Right lobe of liver (tissue), 4 donors: ENCODE measurements around the gene NUBPL.
"Not testable (repeated sequence)": the region's sequence is repeated elsewhere in the genome, so short reads cannot be mapped to it uniquely, and the experiment has no call there.

Source experiments
- CTCF ChIP-seq, 4 donors: fragments of 200-600 bp in 3 of 4; fragments of 450-650 bp in 1 of 4; IDR thresholded peaks; one replicate each; pipeline versions ENCODE4 v1.5.1 to v1.8.0; 2016 to 2022; ENCODE audit warnings: antibody characterized with exemption in 4 of 4, mild to moderate bottlenecking in 2 of 4
- POLR2A ChIP-seq: fragments of 450-650 bp; IDR thresholded peaks from one replicate; pipeline ENCODE4 v1.6.1; 2017; ENCODE audit warnings: antibody characterized with exemption, mild to moderate bottlenecking
- donor health status: DM: no; HTN: no; CAD: no.
- donor health status: DM: no; HTN: no; CAD: no.
- donor health status: DM: no; HTN: yes; CAD: no.

DNA sequence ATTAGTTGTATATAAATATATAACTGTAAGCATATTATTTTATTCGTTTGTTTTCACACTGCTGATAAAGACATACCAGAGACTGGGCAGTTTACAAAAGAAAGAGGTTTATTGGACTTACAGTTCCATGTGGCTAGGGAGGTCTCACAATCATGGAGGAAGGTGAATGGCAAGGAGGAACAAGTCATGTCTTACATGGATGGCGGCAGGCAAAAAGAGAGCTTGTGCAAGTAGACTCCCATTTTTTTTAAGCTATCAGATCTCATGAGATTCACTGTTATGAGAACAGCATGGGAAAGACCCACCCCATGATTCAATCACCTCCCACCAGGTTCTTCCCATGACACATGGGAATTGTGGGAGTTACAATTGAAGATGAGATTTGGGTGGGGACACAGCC, 294.8 kb downstream of the NUBPL start:
- not testable (repeated sequence) for TF ChIP-seq CTCF (IDR thresholded peaks at IDR 0.05); POLR2A
